H9 (cell line): ENCODE data around the gene SP6. TPM values are rescaled to one million over a fixed set of nuclear protein-coding genes. Genes with fewer than 3 reads are reported as not detected.

Source experiments
- DNase-seq: peaks from one replicate; pipeline ENCODE4 v3.0.0-alpha.2; 2017
- H2AFZ ChIP-seq: one replicate; pipeline ENCODE4 v1.6.1; 2013; ENCODE audit warnings: mild to moderate bottlenecking, low read length, control low read depth, moderate library complexity
- H2AK5ac ChIP-seq: 2 replicates; pipeline ENCODE4 v1.6.1; 2013; ENCODE audit warnings: low read length, control low read depth, mixed read lengths; ENCODE audit not compliant: insufficient read length
- H2BK120ac ChIP-seq: one replicate; pipeline ENCODE4 v1.6.1; 2013; ENCODE audit warnings: low read depth, mild to moderate bottlenecking, low read length, control low read depth, inconsistent platforms; ENCODE audit not compliant: poor library complexity, severe bottlenecking
- H2BK12ac ChIP-seq: 2 replicates; pipeline ENCODE4 v1.6.1; 2013; ENCODE audit warnings: low read length, control low read depth, mixed read lengths, low read depth; ENCODE audit not compliant: insufficient read length
- H2BK15ac ChIP-seq: 2 replicates; pipeline ENCODE4 v1.6.1; 2013; ENCODE audit warnings: low read depth, low read length, control low read depth
- H2BK20ac ChIP-seq: one replicate; pipeline ENCODE4 v1.6.1; 2013; ENCODE audit warnings: low read depth, mild to moderate bottlenecking, low read length, control low read depth, inconsistent platforms; ENCODE audit not compliant: poor library complexity, severe bottlenecking
- H2BK5ac ChIP-seq: 2 replicates; pipeline ENCODE4 v1.6.1; 2013; ENCODE audit warnings: low read length, control low read depth, mixed read lengths; ENCODE audit not compliant: insufficient read length
- H3K14ac ChIP-seq: 2 replicates; pipeline ENCODE4 v1.6.1; 2013; ENCODE audit warnings: low read length, control low read depth; ENCODE audit not compliant: insufficient read depth
- H3K18ac ChIP-seq: 2 replicates; pipeline ENCODE4 v1.6.1; 2013; ENCODE audit warnings: low read depth, mild to moderate bottlenecking, mixed read lengths, low read length, control low read depth; ENCODE audit not compliant: insufficient read length
- H3K23ac ChIP-seq: 2 replicates; pipeline ENCODE4 v1.6.1; 2013; ENCODE audit warnings: low read length, control low read depth, mixed read lengths, low read depth; ENCODE audit not compliant: insufficient read length
- H3K23me2 ChIP-seq: 2 replicates; pipeline ENCODE4 v1.6.1; 2013; ENCODE audit warnings: low read depth, mild to moderate bottlenecking, mixed read lengths, low read length, control low read depth; ENCODE audit not compliant: insufficient read length, poor library complexity, severe bottlenecking
- H3K27ac ChIP-seq: 2 replicates; pipeline ENCODE4 v1.5.1; 2013; ENCODE audit warnings: low read length, control low read depth, mixed read lengths, low read depth; ENCODE audit not compliant: insufficient read length
- H3K27me3 ChIP-seq: 2 replicates; pipeline ENCODE4 v1.6.1; 2013; ENCODE audit warnings: low read length, control low read depth, inconsistent platforms; ENCODE audit not compliant: insufficient read depth
- H3K4ac ChIP-seq: 2 replicates; pipeline ENCODE4 v1.6.1; 2013; ENCODE audit warnings: low read depth, mild to moderate bottlenecking, control low read depth, inconsistent platforms, low read length, moderate library complexity
- H3K4me1 ChIP-seq: 2 replicates; pipeline ENCODE4 v1.6.1; 2013; ENCODE audit warnings: low read length, control low read depth, inconsistent platforms; ENCODE audit not compliant: insufficient read depth
- H3K4me2 ChIP-seq: 2 replicates; pipeline ENCODE4 v1.6.1; 2013; ENCODE audit warnings: low read length, control low read depth, mixed read lengths; ENCODE audit not compliant: insufficient read length, insufficient read depth
- H3K56ac ChIP-seq: 2 replicates; pipeline ENCODE4 v1.6.1; 2013; ENCODE audit warnings: low read depth, mild to moderate bottlenecking, mixed read lengths, low read length, control low read depth; ENCODE audit not compliant: insufficient read length
- H3K79me1 ChIP-seq: 2 replicates; pipeline ENCODE4 v1.6.1; 2013; ENCODE audit warnings: low read depth, mild to moderate bottlenecking, moderate library complexity, low read length, control low read depth, inconsistent platforms; ENCODE audit not compliant: insufficient read depth, poor library complexity, severe bottlenecking
- H3K79me2 ChIP-seq: 2 replicates; pipeline ENCODE4 v1.6.1; 2013; ENCODE audit warnings: low read length, control low read depth, inconsistent platforms; ENCODE audit not compliant: insufficient read depth
- H3K9ac ChIP-seq: 2 replicates; pipeline ENCODE4 v1.6.1; 2013; ENCODE audit warnings: low read length, control low read depth, mixed read lengths; ENCODE audit not compliant: insufficient read length; ENCODE audit errors: extremely low read depth
- H3K9me3 ChIP-seq: one replicate; pipeline ENCODE4 v1.6.1; 2013; ENCODE audit warnings: low read depth, low read length, inconsistent platforms; ENCODE audit not compliant: control insufficient read depth
- H3T11ph ChIP-seq: one replicate; pipeline ENCODE4 v1.6.1; 2013; ENCODE audit warnings: mild to moderate bottlenecking, low read length, control low read depth, inconsistent platforms
- H4K20me1 ChIP-seq: one replicate; pipeline ENCODE4 v1.6.1; 2013; ENCODE audit not compliant: control insufficient read depth, insufficient read length, insufficient read depth
- H4K5ac ChIP-seq: 2 replicates; pipeline ENCODE4 v1.6.1; 2013; ENCODE audit warnings: low read depth, mild to moderate bottlenecking, mixed read lengths, low read length, control low read depth; ENCODE audit not compliant: insufficient read length
- H4K8ac ChIP-seq: replicated peaks from 2 replicates; pipeline ENCODE4 v1.6.1; 2013; ENCODE audit warnings: low read length, control low read depth, mixed read lengths, low read depth; ENCODE audit not compliant: insufficient read length
- H4K91ac ChIP-seq: 2 replicates; pipeline ENCODE4 v1.6.1; 2013; ENCODE audit warnings: low read depth, mild to moderate bottlenecking, moderate library complexity, mixed read lengths, low read length, control low read depth; ENCODE audit not compliant: insufficient read length
- H3K27ac Mint-ChIP-seq, 3 experiments: 2 replicates in 2 of 3; 3 replicates in 1 of 3; pipeline ENCODE4 v1.8.0; 2020 to 2021; ENCODE audit warnings: mixed read lengths in 3 of 3, mild to moderate bottlenecking in 1 of 3, moderate library complexity in 1 of 3
- H3K27me3 Mint-ChIP-seq: 2 replicates; pipeline ENCODE4 v1.8.0; 2021; ENCODE audit warnings: low read depth, mild to moderate bottlenecking, moderate library complexity, mixed read lengths
- H3K36me3 Mint-ChIP-seq, 3 experiments: 2 replicates in 2 of 3; 3 replicates in 1 of 3; pipeline ENCODE4 v1.8.0; 2020 to 2021; ENCODE audit warnings: low read depth in 3 of 3, mixed read lengths in 3 of 3; ENCODE audit not compliant: insufficient read depth in 1 of 3
- H3K4me1 Mint-ChIP-seq, 2 experiments: 2 replicates each; pipeline ENCODE4 v1.8.0; 2020; ENCODE audit warnings: mixed read lengths in 2 of 2
- H3K4me3 Mint-ChIP-seq, 2 experiments: 2 replicates in 1 of 2; 3 replicates in 1 of 2; pipeline ENCODE4 v1.8.0; 2020 to 2021; ENCODE audit warnings: mild to moderate bottlenecking in 2 of 2, mixed read lengths in 2 of 2, moderate library complexity in 1 of 2
- H3K9me3 Mint-ChIP-seq, 2 experiments: 2 replicates in 1 of 2; 3 replicates in 1 of 2; pipeline ENCODE4 v1.8.0; 2020; ENCODE audit warnings: mild to moderate bottlenecking in 2 of 2, mixed read lengths in 2 of 2, moderate library complexity in 1 of 2
- WGBS: extraction: QIAGEN DNeasy Blood & Tissue Kit; methylation state at CpG from one replicate; pipeline ENCODE4 v1.1.7; 2013; ENCODE audit warnings: missing lambda C conversion rate, low lambda C conversion rate, mixed read lengths; ENCODE audit not compliant: insufficient read length; ENCODE audit errors: extremely low coverage; 5-methylcytosine and 5-hydroxymethylcytosine counted together
- total RNA-seq: library from RNA; stranded (reverse); gene quantifications from 2 replicates; pipeline ENCODE4 v1.2.1, GENCODE V29; 2021
- TF ChIP-seq, protein P1 (sequence below): fragments of 200-600 bp; sonication (generic); conservative IDR thresholded peaks from 3 replicates; pipeline ENCODE4 v1.8.0; 2021; ENCODE audit warnings: antibody characterized with exemption, mild to moderate bottlenecking

SP6 gene
- total RNA-seq, 1 experiment from 2014 or later = 0.90 TPM

DNA sequence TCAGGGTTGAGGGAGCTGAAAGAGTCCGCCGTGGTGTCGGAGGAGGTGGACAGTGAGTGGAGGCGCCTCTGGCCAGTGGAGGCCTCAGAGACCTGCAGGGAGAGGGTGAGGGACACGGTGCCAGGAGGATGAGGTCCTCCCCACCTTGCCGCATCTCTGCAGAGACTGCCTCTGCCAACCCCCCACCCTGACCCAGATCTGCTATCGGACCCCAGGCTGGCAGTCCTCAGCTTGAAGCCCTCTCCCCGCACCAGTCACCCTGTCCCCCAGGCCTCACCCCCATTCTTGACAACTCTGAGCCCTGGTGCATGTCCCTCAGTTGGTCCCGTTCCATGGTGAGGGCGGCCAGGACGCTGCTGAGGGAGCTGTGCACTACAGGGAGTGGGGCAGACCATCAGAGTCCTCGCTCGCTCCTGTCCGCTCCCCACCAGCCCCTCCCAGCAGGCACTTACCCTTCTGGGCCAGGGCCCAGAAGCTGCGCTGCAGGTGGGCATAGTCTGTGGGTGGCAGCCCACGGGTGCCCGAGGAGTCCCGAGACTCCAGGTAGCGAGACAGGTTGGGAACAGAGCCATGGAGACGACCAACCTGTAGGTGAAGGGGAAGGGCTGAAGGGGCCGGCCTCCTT is 34.7 kb downstream of the SP6 start:
- no peak overlapping the region for H2BK12ac ChIP-seq
- no peak overlapping the region for H3K27ac ChIP-seq
- no peak for DNase-seq
- Mint-ChIP-seq H3K4me1 (peaks cover 6 to 8% of the 10 kb centered on the region in 2 experiments), H3K4me3 (no peak overlapping the region), H3K36me3 (peaks cover 0 to 10% (median 0%) of the 10 kb centered on the region in 3 experiments; a peak in 3 of 7 replicates), H3K27ac (no peak overlapping the region), H3K27me3 (no peaks in the 10 kb centered on the region), H3K9me3 (no peaks in the 10 kb centered on the region; a peak in 1 of 5 replicates)
- no peaks in the 10 kb centered on the region for H3K27me3 ChIP-seq
- no peaks in the 10 kb centered on the region; the same call in 1 of the 2 replicates for H3K79me2 ChIP-seq
- H3K9me3 ChIP-seq = no peaks in the 10 kb centered on the region
- H2AK5ac ChIP-seq = no peak overlapping the region
- no peak overlapping the region for H3K18ac ChIP-seq
- no peak overlapping the region for H3K23ac ChIP-seq
- no peak overlapping the region for H2BK20ac ChIP-seq
- no peaks in the 10 kb centered on the region for H3K79me1 ChIP-seq
- H4K8ac ChIP-seq = no peak overlapping the region
- no peak overlapping the region for H3K56ac ChIP-seq
- TF ChIP-seq, protein P1, sequence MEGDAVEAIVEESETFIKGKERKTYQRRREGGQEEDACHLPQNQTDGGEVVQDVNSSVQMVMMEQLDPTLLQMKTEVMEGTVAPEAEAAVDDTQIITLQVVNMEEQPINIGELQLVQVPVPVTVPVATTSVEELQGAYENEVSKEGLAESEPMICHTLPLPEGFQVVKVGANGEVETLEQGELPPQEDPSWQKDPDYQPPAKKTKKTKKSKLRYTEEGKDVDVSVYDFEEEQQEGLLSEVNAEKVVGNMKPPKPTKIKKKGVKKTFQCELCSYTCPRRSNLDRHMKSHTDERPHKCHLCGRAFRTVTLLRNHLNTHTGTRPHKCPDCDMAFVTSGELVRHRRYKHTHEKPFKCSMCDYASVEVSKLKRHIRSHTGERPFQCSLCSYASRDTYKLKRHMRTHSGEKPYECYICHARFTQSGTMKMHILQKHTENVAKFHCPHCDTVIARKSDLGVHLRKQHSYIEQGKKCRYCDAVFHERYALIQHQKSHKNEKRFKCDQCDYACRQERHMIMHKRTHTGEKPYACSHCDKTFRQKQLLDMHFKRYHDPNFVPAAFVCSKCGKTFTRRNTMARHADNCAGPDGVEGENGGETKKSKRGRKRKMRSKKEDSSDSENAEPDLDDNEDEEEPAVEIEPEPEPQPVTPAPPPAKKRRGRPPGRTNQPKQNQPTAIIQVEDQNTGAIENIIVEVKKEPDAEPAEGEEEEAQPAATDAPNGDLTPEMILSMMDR = no peak
- WGBS = no CpG with 5 or more reads among the region's 21 CpGs
- no peaks in the 10 kb centered on the region for H4K20me1 ChIP-seq
- H3K23me2 ChIP-seq = peaks cover 4% of the 10 kb centered on the region
- no peak overlapping the region for H3K9ac ChIP-seq
- H2AFZ ChIP-seq = no peak overlapping the region
- no peak overlapping the region for H4K91ac ChIP-seq
- H4K5ac ChIP-seq = no peak overlapping the region
- no peak overlapping the region; the same call in 1 of the 2 replicates for H3K14ac ChIP-seq
- no peak overlapping the region for H3T11ph ChIP-seq
- no peak overlapping the region for H3K4ac ChIP-seq
- no peaks in the 10 kb centered on the region for H3K4me1 ChIP-seq
- no peak overlapping the region for H2BK120ac ChIP-seq
- no peak overlapping the region for H3K4me2 ChIP-seq
- H2BK5ac ChIP-seq = no peak overlapping the region
- H2BK15ac ChIP-seq = no peak overlapping the region
